Fibroblast of skin of scalp (primary cell): Measurements from ENCODE around the gene PSTPIP2.

ENCODE experiments used
- DNase-seq: peaks from one replicate; pipeline ENCODE4 v3.0.0-alpha.2; 2013

PSTPIP2 gene

DNA sequence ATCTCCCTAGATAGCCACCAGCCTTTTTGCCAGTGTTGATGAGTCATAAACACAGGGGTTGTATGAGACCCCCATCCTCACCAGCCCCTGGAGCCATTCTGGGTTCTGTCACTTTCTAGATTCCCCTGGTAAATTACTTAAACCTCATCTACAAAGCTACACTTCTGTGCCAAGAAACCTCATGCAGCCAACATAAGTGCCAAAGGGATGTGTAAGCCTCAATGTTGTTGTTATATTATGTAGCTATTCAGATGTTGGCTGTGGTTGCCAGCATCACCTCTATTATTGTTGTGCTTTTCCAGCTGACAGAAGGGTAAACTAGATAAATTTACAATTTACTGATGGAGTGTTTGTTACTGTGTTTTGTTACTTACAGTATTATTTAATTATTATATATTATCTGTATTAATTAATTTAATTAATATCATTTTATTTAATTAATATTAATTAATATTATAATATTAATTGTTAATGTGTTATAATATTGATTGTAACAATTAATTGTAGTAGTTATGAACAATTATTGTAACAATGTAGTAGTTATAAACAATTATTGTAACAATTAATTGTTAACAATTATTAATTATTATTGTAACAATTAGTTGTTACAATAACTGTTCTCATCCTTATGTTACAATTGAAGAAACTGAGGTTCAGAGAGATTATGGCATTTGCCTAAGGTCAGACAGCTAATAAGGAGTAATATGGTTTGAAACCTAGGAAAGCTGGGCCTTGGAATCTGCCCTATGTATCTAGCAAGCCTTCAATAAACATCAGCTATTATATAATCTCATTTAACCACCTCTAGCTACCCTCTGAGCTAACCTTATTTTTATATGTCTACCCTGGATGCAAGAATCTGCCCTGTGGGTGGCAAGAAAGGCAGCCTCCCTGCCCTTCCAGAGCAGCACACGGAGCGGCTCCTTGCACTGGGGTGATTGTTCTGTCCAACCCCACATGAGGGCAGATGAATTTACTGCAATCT, 36.1 kb downstream of the PSTPIP2 start:
- DNase-seq, result peak; percentile 63

DNA sequence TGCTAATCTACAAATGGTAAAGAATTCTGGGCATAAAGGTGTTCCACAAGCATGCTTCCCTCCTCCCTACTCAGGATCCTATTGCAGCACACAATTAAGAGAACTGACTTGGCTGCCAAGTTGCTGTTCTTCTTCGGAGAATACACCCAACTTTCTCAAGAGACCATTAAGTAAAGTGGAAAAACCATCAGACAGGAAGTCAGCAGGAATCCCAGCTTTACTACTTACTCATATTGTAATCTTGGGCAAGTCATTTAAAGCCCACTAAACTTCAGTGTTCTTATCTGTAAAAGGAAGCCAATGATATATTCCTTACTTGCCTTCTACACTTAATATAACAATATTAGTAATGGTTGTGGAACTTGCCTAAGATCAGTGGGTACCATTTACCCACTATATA, 37.8 kb downstream of the PSTPIP2 start:
- DNase-seq, result peak; percentile 13

DNA sequence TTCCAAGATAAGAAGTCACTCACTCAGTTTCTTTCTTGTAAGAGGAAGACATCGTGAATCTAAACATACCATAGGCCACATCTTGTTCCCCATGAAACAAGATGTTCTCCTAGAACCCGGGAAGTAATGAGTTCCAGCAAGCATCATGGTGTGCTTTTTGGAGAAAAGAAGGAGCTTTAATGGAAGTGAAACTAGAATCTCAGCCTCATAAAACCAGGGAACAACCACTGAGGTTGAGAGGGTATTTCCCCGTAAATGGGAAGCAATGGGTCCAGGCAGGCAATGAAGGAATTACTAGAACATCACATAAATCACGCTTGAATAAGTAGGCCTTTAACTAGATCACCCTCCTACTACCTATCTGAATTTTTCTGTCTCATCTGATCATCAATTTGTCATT, 40.3 kb downstream of the PSTPIP2 start:
- no peak for DNase-seq

DNA sequence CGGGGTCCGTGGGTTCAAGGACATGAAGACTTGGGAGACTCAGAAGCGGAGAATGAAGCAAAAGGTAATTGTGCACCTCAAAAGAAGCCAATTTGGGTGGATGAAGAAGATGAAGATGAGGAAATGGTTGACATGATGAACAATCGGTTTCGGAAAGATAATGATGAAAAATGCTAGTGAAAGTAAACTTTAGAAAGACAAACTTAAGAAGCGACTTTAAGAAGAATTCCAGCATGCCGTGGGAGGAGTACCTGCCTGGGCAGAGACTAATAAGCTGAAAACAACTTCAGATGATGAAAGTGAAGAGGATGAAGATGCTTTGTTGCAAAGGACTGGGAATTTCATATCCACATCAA, 43.5 kb downstream of the PSTPIP2 start:
- DNase-seq, result no peak

DNA sequence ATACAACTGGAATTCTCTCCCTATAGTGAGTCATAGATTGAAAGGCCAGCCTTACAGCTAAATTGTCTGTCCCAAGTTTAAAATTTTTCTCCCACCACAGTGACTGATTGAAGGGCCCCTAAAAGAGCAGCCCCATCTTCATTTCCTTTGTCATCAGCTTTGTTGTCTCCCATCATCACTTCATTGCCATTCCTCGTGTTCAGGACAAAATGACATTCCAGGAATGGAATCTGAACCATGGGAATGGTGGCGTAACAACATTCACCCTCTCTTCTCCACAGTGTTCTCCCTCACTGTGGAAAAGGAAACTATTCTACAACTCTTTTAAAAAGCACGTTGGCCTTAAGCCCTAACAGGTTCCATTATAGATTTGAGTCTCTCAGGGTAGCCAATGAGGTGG, 52.1 kb downstream of the PSTPIP2 start:
- peak; percentile 55 for DNase-seq

DNA sequence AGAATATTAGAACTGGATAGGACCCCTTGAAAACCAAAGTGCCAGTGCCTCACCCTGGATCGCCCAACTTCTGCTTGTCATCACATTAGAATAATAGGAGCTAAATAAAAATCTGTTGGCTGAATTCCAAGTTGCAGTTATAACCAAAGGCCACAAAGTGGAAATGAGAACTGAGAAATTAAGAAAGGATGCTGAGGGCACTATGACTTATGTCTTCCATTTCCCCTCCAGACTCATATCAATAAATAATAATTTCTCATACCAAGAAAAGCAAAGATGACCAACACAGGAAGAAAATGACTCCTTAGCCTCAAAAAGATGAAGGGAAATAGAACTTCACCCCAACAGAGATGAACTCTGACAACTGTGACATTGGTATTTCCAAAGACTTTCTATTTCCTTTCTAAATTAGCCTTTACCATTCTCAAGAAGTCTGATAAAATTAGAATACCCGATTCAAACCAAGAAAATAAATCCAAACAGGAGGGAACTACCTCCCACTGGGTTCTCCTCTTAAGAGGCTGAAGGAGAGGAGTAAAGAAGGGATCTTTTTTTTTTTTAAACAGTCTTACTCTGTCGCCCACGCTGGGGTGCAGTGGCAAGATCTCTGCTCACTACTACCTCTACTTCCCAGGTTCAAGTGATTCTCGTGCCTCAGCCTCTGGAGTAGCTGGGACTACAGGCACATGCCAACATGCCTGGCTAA, 58.4 kb downstream of the PSTPIP2 start:
- no peak for DNase-seq

DNA sequence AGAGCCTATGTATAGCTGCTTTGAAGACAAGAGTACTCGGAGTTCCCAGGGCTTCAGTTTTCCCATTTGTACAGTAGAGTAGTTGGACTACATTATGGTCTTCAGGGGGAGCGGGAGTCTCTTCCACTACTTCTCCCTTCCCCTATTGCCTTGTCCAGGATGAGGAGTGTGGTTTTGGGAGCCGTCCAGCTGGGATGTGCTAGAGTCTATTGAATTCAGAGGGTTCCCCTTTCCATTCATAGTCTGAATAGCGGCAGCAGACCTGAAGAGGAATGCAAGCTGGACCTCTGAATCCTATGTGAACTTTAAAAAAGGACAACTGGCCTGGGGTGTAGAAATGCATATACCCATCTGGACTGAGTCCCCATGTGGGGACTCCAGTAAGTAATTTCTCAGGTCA, 61.4 kb downstream of the PSTPIP2 start:
- no peak for DNase-seq

DNA sequence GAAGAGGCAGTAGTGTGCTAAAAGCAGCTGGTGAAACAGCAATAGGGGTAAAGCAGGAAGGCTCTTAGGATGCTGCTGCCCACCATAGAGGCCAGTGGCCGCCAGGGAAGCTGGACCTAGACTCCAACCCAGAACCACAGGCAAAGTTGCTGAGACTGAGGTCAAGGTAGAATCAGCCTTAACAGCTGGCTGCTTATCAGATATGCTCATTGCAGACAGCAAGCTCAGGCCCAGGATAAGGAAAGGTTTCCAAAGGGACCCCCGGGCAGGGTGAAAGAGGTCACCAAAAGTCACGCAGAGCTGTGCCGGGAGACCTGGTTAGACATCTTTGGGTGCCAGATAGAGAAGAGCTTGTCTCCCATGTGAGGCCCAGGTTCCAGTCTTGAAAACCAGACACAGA, 62.0 kb downstream of the PSTPIP2 start:
- DNase-seq, result no peak

DNA sequence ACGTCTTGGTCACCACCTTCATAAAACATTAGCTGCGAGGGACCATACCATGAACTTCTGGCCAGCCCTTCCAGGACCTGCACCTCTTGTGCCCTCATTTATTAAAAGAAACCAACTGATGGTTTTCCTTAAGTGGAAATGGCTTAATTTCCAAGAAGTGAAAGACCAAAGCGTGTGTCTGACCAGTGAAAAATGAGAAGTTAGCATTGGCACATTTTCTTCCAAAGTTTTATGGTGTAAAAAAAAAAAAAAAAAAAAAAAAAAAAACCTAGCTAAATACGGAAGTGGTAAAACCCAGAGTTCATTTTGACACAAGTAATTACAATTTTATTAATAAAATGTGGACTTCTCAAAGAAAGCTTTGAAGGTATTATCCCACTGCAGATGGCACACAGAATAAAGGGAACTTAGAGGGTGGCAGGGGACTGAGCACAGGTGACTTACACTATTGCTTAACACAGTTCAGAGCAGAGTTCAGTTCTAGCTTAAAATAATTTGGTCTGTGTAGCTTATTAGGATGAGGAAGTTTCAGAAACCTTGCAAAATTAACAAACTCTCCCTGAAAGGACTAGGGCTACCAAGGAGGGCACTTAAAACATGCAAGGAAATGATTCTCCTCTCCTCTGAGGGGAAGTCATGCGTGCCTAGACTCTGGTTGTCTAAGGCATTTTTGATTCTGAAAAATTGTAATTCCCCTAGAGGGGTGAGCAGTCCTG, 62.8 kb downstream of the PSTPIP2 start:
- no peak for DNase-seq

DNA sequence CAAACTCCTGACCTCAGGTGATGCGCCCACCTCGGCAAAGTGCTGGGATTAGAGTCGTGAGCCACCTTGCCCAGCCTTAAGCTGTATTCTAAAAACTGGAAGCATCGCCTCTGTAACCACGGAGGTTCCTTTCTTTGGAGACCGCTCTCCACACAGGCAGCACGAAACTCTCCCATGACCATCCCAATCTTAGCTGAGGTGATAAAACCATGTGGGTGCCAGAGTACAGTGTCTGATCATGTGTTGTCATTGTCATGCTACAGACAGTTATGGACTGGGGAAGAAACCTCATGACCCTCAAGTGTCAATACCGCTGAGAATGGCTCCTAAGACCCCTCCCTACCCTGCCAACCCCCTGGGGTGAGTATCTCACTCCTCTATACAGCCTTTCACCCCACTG, 63.5 kb downstream of the PSTPIP2 start:
- DNase-seq, result no peak

DNA sequence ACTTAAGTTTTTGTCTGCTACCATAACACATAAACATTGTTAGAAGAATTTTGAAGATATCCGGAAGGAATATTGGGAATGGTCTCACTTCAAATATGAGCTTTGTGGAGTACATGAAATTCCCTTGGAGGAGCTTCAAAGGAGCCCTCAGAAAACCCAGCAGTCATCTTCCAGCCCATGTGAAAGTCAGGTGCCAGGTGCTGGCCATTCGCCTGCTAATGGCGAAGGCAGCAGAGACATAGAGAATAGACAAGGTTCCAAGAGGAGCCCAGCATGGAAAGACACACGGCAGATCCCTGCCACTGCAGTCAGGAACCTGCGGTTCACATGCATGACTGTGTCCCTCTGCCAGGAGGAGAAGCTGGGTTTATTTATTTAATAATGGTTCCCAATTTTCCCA, 64.9 kb downstream of the PSTPIP2 start:
- no peak for DNase-seq

DNA sequence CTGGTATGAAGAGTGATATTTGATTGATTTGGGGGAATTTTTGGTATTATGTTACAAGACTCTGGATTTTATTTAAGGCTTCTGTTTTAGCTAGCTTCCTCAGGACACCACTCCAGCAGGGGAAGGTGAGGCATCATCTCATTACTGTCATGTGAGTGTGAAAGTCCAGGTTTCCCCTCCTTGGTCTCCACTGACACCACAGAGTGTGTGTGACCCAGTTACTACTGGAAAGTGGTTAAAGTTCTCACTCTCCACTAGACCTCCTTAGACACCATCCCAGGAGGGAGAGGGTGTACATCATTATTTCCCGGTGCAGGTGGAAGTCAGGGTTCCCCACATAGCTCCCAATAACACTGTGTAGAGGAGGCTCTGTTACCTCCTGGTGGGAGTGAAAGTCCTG, 69.1 kb downstream of the PSTPIP2 start:
- no peak for DNase-seq

DNA sequence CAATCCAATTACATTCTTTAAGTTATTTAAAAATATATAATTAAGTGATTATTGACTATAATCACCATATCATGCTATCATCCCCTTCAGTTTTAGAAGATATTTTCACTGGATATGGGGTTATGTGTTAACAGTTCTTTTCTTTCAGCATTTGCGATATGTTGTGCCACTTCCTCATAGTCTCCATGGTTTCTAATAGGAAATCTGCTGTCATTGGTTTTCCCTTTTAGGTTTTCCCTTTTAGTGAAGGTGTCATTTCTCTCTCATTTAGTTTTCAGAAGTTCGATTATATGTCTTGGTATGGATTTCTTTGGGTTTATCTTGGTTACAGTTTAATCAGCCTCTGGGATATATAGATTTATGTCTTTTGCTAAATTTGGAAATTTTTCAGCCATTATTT, 70.2 kb downstream of the PSTPIP2 start:
- DNase-seq, result no peak

DNA sequence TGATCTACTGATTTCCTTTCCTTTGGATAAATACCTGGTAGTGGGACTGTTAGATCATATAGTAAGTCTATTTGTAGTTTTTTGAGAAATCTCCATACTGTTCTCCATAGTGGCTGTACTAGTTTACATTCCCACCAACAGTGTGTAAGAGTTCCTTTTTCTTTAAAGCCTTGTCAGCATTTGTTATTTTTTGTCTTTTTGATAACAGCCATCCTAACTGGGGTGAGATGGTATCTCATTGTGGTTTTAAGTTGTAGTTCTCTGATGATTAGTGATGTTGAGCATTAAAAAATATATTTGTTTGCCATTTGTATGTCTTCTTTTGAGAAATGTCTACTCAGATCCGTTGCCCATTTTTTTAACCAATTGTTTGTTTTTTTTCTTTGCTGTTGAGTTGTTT, 71.0 kb downstream of the PSTPIP2 start:
- no peak for DNase-seq

DNA sequence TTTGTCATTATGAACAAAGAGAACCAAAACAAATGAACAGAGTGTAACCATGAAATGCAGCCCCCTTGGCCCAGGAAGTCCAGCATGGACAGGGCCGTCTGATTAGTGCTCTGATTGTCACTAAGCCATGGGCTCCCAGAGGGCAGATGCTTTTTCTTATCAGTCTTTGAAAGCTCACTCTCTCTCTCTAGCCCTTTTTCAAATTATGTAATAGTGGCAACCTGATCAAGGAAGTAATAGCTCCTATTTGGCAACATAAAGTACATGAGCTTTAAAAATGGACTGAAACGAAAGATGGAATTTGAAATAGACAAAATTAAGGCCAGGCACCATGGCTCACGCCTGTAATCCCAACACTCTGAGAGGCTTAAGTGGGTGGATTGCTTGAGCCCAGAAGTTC, 72.5 kb downstream of the PSTPIP2 start:
- no peak for DNase-seq

DNA sequence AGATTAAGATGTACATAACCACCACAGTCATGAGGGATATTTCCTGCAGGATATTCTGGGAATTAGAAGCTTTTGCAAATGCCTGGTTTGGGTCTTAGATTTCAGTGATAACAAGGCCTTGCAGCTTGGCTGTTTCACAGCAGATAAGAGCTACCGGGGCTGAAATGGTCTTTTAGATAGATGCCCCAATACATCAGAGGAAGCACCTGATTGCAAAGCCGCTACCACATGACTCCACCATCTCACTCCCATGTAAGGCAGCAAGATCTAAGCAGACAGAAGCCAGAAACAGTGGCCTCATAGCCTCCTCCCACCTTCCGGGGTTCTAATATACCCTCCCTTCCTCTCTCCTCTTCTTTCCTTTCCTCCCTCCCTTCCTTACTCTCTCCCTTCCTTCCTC, 73.8 kb downstream of the PSTPIP2 start:
- DNase-seq, result no peak

DNA sequence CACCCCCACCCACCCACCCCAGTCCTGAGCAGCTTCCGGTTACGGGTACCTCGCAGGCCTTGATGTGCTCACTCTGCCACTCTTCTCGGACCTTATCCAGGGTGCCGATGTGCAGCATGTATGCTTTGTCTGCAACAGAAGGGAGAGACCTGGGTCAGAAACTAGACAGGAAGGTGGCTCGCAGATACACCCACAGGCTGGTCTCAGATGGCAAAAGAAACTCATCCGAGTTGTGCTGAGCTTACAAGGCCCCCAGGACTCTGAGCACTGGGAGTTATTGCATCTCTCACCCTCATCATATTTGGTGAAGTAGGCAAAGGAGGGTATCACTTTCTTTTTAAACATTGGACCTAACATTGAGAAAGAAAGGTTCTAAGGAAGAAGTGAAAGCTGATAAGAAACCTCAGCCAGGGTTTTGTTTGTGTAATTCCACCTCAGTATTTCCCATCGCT, 74.3 kb downstream of the PSTPIP2 start:
- DNase-seq, result no peak

DNA sequence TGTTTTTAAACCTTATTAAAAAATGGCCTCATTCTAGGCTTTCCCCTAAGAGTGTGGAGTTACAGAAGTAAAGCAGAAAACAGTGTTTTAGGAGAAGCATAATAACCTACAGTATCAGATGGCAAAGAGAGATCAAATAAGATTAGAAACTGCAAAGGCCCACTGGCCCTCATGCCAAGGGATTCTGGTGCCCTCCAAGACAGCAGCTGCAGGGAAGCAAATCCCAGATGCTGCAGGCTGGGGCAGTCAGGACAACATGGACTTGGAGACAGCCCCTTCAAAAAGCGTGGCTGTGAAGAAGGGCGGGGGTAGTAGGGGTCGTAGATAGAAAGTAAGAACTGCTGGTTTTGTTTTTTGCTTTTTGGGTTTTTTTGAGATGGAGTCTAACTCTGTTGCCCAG, 76.6 kb downstream of the PSTPIP2 start:
- DNase-seq, result no peak

DNA sequence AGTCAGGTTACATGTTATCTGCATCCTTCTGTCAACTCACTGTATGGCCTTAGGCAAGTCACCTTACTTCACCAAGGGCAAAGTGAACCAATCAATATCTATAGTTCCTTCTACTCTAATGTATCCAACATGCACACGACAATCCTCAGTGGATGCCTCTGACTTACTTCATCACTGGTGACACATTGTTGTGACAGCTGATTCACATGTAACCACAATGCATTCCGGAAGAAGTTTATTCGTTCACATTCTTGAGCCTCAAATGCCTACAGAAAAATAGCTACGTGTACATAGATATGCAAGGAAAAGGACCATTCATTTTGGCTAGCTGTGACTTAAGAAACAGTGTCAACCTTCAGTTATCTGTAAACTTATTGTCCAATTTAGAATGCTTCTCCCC, 78.6 kb downstream of the PSTPIP2 start:
- DNase-seq, result peak; percentile 95

DNA sequence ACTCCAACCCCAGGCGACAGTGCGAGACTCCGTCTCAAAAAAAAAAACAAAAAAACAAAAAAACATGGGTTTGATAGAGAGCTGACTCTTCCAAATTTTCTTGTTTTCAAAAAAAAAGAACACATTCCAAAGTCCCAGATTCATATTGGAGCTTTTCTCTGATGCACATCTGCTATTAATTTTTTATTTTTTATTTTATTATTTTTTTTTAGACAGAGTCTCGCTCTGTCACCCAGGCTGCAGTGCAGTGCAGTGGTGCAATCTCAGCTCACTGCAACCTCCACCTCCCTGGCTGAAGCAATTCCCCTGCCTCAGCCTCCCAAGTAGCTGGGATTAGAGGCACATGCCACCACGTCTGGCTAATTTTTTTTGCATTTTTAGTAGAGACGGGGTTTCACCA, 79.5 kb downstream of the PSTPIP2 start:
- peak; percentile 67 for DNase-seq

DNA sequence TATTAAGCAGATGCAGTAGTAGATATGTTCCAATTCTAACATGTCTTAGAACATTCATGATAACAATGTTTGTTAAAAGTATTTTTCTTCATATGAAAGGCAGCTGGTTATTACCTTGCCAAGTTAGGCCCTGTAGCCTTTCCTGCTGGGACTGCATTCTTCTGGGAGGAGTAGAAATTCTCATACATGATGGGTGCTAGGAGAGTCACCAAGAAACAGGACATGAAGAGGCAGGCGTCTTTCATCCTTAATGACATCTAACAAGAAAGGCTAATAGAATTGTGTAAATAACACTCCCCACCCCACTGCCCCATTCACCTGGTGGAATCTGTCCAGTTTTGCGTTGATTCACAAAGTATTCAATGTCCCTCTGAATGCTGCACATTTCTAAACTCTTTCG, 80.3 kb downstream of the PSTPIP2 start:
- DNase-seq, result no peak

DNA sequence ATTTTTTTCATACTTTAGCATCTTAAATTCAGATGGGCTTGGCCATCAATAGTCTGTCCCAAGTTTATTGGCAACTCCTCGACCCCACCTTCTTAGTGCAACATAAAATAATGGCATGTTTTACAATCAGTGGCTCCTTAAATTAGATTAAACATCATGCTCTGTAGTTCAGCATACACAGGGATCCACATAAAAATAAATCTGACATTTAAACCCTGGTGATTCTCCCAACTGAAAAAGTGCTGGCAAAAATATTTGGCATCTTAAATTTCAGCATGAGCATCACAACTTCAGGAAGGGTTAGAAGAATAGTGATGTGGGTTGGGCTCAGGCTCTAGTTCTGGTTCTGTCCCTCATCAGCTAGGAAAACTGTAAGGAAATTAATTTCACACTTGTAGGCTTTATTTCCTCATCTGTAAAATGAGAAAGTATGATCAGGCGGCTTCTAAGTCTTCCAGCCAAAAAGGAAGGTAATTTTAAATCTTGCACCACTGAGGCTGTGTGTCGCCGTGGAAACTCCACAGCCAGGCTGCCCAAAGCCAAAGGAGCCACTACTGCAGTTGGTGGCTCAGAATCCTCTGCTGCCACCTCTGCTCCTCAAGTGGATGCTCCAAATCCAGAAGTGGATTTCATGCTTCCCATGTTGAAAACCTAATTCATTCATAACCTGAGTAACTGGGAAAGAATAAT, 87.4 kb downstream of the PSTPIP2 start:
- no peak for DNase-seq

DNA sequence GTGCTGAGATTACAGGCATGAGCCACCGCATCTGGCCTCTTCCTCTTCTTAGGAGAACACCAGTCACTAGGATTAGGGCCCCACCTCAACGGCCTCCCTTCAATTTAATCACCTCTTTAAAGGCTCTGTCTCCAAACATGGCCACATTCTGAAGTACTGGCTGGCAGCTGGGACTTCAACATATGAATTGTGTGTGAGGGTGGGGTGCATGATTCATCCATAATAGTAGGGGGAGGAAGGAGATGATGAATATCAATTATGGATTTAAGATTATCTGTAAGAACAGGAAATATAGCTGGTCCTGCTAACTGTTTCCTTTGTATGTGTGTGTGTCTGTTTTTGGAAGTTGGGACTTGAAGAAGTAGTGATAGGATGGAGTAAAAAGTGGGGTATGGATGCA, 90.2 kb downstream of the PSTPIP2 start:
- no peak for DNase-seq
